Stimulated activated CD4-positive, alpha-beta T cell treated with anti-CD3 and anti-CD28 coated beads, TNF-alpha, amount 100 ng/mL, for 24 hours (primary cell): ENCODE measurements around the gene GABRG3.

ENCODE experiments used
- DNase-seq, 3 experiments: peaks; one replicate each; pipeline ENCODE4 v3.0.0-alpha.2; 2020; ENCODE audit warnings: low read depth in 3 of 3

The GABRG3 gene

DNA sequence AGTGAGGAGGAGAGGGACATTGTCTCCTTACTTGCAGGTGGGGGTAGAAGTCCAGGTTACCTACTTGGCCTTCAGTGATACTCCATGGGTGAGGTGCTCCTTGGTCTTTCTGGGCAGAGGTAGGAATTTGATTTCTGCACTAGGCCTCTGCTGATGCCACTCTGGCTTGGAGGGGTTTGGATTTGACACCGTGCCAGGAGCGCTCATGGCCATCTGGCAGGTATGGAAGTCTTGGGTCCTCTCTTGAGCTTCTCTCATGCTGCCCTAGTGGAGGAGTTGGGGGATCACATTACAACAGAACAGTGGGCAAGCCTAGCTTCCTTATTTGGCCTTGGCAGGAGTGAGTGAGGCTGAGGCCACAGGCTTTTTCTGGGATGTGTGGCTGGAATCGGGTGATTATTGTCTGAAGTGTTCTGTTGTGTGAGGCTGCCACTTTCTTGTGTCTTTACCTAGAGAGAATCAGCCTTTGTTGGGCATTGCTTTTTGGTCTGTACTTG lies 525.0 kb downstream of the GABRG3 start:
- no peak for DNase-seq

GRCh38 chr15:27498700-27499099 lies 527.7 kb downstream of the GABRG3 start:
- no peak for DNase-seq

DNA sequence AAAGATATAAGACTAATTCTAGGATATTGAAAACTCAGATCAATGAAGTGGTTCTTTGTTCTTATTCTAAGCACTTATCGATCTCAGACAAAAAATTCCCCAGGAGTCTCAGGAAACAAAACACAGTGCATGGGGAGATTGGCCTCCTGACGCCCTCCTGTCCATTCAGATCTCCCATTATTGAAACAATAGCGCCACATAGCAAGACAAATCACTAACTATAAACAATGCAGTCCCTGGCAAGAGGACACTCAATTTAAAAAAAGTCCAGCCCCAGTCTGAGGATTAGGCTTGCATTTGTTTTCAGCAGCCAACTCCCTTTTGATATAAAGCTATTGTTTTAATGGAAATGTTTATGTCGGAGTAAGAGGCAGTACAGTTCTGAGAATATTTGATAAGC lies 528.2 kb downstream of the GABRG3 start:
- DNase-seq = no peak

GRCh38 chr15:27499719-27500118 lies 528.7 kb downstream of the GABRG3 start:
- DNase-seq = no peak

GRCh38 chr15:27500206-27500605 lies 529.2 kb downstream of the GABRG3 start:
- no peak for DNase-seq

DNA sequence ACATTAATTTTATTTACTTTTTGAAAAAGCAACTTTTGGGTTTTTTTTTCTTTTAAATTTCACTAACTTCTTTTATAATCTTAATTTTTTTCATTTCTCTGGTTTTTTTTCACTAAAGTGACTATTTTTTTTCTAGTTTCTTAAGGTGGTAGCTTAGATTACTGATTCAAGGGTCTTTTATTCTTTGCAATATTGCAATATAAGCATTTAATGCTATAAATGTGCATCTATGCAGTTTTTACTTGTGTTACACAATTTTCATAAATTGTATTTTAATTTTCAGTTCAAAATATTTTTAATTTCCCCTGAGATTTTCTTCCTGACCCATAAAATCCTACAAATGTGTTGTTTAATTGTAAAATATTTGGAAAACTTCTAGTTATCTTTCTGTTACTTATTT lies 535.8 kb downstream of the GABRG3 start:
- DNase-seq = no peak

GRCh38 chr15:27509014-27509413 lies 538.0 kb downstream of the GABRG3 start:
- no peak for DNase-seq

GRCh38 chr15:27512281-27513001 lies 541.5 kb downstream of the GABRG3 start:
- no peak for DNase-seq

DNA sequence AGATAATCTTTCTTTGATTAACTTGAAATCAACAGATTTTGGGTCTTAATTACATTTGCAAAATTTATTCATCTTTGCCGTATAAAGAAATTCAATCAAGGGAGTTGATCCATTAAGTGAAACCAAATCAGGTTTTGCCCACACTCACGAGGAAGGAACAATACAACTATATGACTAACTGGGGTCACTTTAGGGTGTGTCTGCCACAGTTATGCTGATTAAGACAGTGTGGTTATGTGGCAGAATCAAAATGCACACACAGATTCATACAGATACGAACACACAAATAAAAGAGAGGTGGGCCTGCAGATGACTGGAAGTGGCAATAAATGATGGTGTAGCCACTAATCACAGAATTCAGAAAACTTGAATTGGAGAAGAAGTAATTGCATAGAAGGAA lies 543.5 kb downstream of the GABRG3 start:
- DNase-seq = no peak

- no peak for DNase-seq
Measured at GRCh38 chr15:27527490-27528067, 556.6 kb downstream of the GABRG3 start.

DNA sequence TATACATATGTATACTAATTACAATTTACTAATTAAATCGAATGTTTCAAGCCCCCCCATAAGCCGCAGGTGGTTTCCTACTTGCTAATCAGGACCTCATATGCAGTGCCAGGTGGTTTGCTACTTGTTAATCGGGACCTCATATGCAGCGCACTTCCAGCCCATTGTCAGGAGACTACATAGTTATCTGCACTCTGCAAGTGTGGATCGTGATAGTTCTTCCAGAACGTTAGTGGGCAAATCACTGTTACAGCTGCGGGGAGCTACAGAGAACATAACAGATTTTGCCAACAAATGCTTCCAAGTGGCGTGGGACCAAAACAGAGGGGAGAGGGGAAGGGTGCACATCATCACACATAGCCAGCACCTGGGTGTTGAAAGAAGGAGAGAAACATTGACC lies 558.4 kb downstream of the GABRG3 start:
- no peak for DNase-seq

- DNase-seq = no peak
Measured at GRCh38 chr15:27530994-27531393, 560.0 kb downstream of the GABRG3 start.

DNA sequence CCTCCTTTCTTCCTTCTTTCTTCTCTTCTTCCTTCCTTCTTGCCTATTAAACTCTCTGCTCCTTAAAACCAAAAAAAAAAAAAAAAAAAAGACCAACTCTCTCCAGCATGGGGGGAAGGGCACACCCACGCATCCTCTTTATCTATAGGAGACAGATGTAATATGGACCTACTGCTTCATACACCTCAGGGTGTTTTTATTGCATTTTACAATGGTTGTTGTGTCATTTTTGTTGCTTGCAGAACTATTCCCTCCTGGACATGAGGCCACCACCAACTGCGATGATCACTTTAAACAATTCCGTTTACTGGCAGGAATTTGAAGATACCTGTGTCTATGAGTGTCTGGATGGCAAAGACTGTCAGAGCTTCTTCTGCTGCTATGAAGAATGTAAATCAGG lies 561.4 kb downstream of the GABRG3 start:
- no peak for DNase-seq

GRCh38 chr15:27535445-27536129 lies 564.6 kb downstream of the GABRG3 start:
- no peak for DNase-seq

DNA sequence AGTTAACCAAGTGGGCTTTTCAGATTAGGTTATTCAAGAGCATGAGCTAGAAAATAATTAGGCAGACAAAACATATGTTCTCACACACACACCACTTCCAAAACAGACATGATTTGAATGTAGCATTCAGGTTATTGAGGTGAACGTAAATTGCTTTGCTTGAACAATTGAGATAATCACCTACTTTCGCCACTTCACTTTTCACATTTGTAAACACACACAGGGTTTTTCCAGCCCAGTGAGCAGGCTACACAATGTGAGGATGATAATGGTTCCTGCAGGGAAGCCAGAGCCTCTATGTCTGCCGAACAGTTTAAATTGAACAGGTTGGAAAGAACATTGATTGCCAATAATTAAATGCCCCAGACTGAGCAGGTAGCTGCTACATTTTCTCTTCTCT lies 567.3 kb downstream of the GABRG3 start:
- DNase-seq = no peak

DNA sequence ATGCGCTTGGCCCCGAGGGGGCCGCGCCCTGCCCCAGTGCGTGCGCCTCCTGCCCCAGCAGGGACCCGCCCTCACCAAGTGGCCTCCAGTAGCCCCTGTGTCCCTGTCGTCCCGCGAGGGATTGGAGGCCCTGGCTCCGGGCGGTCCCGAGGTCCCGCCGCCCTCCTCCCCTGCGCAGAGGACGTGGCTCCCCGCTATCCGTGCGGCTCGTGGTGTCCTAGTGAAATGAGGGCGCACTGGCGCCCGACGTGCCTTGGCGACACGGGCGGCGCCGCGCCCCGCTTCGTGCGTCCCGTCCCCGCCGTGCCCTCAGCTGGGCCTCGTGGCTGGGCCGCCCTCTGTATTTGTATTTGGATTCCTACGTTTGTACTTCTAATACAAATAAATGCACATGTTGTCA lies 570.6 kb downstream of the GABRG3 start:
- no peak for DNase-seq

GRCh38 chr15:27545494-27546255 lies 574.7 kb downstream of the GABRG3 start:
- DNase-seq = no peak

DNA sequence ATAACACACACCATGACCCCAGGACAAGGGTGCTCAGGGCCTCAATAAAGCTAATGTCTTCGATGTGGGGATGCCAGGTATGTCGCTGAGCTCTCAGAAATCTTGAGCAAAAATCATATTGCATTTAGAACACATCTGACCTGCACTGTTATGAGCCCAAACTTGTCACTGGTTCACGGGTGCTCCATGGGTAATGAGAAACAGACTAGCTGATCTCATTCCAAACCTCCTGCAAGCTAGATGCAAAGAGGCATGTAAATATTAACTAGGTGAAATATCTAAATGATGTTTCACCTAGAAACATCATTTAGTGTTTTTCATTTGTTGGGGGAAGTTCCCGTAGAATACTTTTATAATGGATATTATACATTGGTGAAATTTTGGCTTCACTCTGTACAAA lies 578.8 kb downstream of the GABRG3 start:
- DNase-seq = no peak

DNA sequence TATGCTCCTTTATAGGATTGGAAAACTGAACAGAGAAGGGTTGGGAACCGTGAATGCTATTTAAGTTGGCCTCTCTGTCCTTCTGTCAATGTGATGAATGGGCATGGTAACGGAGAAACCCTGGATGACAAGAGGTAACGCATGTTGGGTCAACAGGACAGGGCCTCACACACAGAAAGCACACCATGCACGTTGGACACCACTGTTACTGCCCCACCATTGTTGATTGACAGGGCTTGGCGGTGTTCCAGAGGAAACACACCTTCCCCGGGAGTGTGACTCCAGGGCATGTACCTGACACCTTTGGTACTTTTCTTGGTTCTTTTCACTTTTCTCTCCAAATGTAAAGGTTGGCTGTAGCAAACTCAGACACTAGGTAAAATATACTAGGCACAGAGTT lies 579.7 kb downstream of the GABRG3 start:
- DNase-seq = no peak

- DNase-seq = no peak
Measured at GRCh38 chr15:27561816-27562215, 590.8 kb downstream of the GABRG3 start.

DNA sequence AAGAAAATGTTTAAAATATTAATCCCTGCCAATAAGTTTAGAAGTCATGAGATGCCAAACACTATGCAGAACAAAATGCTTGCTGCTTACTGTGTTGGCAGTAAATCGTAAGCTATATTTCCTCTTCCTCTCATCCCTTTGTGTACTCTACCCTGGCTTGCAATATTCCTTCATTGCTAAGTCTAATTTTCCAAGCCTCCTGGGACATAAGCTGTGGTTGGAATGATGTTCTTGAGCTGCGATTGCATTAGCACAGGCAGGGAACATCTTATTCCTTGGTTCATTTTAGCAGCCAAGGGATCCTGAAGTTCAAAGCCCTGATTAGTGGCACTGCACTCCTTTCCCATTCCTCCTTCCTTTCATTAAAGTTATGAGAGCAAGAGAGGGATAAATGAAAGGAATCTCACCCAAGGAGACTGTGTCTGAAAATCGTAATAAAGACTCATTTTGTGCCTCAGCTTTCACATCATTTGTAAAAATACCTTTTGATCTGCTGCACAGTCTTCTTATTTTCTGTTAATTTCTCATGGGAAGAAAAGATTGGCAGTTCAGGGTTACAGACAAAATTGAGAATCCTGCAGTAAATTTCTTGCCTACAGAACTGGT lies 592.9 kb downstream of the GABRG3 start:
- DNase-seq = no peak

DNA sequence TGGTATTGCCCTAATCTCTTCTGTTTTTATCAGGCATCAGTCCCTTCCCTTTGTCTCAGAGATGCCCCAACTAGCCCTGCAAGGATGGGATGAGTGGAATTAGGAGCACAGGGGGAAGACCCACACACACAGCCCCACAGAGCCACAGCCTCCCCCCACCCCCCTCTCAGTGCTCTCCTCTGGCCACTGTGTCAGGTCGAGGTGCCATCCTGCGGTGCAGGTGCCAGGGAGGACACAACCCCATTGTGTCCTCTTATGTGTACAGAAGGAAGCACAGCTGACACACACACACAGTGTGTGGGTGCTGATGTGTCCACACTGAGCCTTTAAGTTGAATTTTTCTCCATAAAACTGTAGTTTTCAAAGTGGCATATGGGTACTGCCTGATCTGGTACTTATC lies 593.7 kb downstream of the GABRG3 start:
- no peak for DNase-seq
